Upper lobe of right lung (tissue), 1 donor: ENCODE results near the gene SDK2. TPM values are rescaled to one million over a fixed set of nuclear protein-coding genes. Genes with fewer than 3 reads are reported as not detected.

Experiments
- ATAC-seq: fragments of 200-7000 bp; cut with Tn5 transposase; one replicate; pipeline ENCODE4 v1.9.1; 2020; ENCODE audit warnings: mild to moderate bottlenecking, moderate library complexity
- DNase-seq: peaks from one replicate; pipeline ENCODE4 v3.0.0-alpha.2; 2020
- H3K27ac ChIP-seq: fragments of 200-600 bp; one replicate; pipeline ENCODE4 v1.8.0; 2022
- H3K27me3 ChIP-seq: fragments of 200-600 bp; one replicate; pipeline ENCODE4 v1.8.0; 2022; ENCODE audit warnings: mild to moderate bottlenecking
- H3K36me3 ChIP-seq: fragments of 200-600 bp; one replicate; pipeline ENCODE4 v1.8.0; 2022
- H3K4me1 ChIP-seq: fragments of 200-600 bp; one replicate; pipeline ENCODE4 v1.8.0; 2022
- H3K4me3 ChIP-seq: fragments of 200-600 bp; one replicate; pipeline ENCODE4 v1.8.0; 2022; ENCODE audit warnings: mild to moderate bottlenecking
- H3K9me3 ChIP-seq: fragments of 200-600 bp; one replicate; pipeline ENCODE4 v1.8.0; 2022
- intact Hi-C: fragments of 100-400 bp; cut with DNase I; formaldehyde crosslinking; loops from one replicate; pipeline ENCODE4 v1.11.0; 2022
- total RNA-seq: library from RNA; stranded (reverse); fragmentation: NEBNext Ultra II Directional; extraction: Animal tissue kit (Norgen Biotek cat#: 25700); gene quantifications from one replicate; pipeline ENCODE4 v1.2.1, GENCODE V29; 2021
- TF ChIP-seq, protein P1 (sequence below): fragments of 200-600 bp; IDR thresholded peaks from one replicate; pipeline ENCODE4 v1.8.0; 2022; ENCODE audit warnings: antibody characterized with exemption
- donor health status: DM: no; HTN: yes; CAD: no; lungs with severe emphysema.

SDK2 gene
- total RNA-seq, 1 donor from 2014 or later: 2.3 TPM

DNA sequence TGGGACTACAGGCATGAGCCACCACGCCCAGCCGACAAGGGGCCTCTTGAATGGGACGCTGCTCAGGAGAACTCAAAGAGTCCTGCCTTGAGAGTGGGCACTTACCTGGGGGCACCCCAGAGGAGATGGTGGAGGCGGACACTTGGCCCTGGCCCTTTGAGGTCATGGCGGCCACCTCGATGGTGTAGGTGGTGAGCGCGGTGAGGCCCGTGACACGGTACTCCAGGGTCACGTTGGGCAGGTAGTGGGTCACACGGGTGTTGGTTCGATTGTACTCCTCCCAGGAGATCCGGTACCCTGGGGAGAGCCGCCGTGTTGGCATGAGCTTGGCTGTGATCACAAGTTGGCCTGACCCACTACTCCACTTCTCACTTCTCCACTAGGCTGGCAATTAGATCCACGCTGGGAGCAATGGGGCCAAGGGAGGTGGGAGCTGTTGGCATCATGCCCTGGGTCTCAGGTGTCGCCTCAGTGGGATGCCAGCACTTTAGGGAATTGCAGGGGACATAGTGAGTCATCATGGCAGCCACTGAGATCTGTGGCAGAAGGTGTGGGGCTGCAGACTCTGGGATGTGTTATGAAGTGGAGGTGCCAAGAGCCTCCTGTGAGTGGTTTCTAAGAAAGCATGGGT lies 243.2 kb downstream of the SDK2 start:
- Histone ChIP-seq H3K4me1 (no peaks in the 10 kb centered on the region), H3K27ac (no peak overlapping the region), H3K36me3 (no peaks in the 10 kb centered on the region), H3K27me3 (no peaks in the 10 kb centered on the region), H3K4me3 (no peak overlapping the region), H3K9me3 (no peaks in the 10 kb centered on the region)
- TF ChIP-seq, protein P1, sequence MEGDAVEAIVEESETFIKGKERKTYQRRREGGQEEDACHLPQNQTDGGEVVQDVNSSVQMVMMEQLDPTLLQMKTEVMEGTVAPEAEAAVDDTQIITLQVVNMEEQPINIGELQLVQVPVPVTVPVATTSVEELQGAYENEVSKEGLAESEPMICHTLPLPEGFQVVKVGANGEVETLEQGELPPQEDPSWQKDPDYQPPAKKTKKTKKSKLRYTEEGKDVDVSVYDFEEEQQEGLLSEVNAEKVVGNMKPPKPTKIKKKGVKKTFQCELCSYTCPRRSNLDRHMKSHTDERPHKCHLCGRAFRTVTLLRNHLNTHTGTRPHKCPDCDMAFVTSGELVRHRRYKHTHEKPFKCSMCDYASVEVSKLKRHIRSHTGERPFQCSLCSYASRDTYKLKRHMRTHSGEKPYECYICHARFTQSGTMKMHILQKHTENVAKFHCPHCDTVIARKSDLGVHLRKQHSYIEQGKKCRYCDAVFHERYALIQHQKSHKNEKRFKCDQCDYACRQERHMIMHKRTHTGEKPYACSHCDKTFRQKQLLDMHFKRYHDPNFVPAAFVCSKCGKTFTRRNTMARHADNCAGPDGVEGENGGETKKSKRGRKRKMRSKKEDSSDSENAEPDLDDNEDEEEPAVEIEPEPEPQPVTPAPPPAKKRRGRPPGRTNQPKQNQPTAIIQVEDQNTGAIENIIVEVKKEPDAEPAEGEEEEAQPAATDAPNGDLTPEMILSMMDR: no peak
- intact Hi-C loops: no loop called here
- DNase-seq: no peak
- no peak for ATAC-seq

DNA sequence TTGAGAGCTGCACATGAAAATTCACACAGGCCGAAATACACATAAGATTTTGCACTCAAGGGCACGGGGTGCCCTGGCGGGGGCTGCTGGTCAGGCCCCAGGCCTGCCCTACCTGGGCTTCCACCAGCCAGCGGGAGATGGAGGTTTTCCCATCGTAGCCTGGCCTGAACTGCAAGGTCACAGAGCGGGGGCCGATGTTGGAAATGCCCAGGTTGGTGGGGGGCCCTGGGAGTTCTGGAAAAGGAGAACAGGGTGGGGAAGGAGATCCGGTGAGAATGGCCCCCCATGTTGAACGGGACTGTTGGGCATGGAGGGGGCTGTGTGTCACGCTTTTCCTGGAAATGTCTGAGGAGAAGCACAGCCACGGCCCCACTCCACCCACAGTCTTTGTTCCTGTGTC lies 245.2 kb downstream of the SDK2 start:
- H3K9me3 ChIP-seq: no peaks in the 10 kb centered on the region
- intact Hi-C loops: no loop called here
- DNase-seq: no peak
- H3K4me3 ChIP-seq: no peak overlapping the region
- ATAC-seq: no peak
- H3K27ac ChIP-seq: no peak overlapping the region
- H3K27me3 ChIP-seq: no peaks in the 10 kb centered on the region
- no peaks in the 10 kb centered on the region for H3K4me1 ChIP-seq
- no peaks in the 10 kb centered on the region for H3K36me3 ChIP-seq
- TF ChIP-seq, protein P1: no peak

DNA sequence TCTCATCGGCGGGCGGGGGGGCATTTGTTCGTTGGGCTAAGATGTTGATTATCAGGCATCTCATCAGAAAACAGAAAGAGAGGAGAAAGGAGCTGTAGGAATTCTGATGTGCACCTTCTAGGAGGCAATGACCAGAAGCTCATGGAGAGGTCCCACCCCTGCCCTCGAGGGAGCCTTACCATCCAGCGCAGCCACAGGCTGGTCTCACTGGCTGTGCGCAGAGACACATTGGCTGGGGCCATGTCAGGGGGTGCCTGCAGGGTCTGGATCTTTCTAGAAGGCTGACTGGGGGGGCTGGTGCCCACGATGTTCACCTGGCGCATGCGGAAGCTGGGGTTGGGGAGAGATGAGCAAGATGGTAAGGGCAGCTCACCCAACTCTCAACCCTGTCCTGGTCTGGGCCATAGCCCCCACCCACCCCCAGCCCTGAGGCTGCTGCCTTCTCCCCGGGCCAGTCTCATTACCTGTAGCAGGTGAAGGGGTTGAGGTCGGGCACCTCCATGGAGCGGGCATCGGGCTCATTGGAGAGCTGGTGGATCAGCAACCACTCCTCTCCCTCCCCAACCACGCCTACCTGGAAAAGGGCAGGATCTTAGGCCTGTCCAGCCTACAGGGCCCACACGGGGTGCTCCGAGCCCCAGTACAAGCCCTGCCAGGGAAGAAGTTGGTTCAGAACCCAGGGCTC lies 246.2 kb downstream of the SDK2 start:
- H3K27me3 ChIP-seq: no peaks in the 10 kb centered on the region
- DNase-seq (no peak), ATAC-seq (no peak)
- no peak overlapping the region for H3K4me3 ChIP-seq
- no peak overlapping the region for H3K27ac ChIP-seq
- H3K36me3 ChIP-seq: no peaks in the 10 kb centered on the region
- TF ChIP-seq, protein P1: no peak
- intact Hi-C loops: no loop called here
- H3K9me3 ChIP-seq: no peaks in the 10 kb centered on the region
- no peaks in the 10 kb centered on the region for H3K4me1 ChIP-seq

DNA sequence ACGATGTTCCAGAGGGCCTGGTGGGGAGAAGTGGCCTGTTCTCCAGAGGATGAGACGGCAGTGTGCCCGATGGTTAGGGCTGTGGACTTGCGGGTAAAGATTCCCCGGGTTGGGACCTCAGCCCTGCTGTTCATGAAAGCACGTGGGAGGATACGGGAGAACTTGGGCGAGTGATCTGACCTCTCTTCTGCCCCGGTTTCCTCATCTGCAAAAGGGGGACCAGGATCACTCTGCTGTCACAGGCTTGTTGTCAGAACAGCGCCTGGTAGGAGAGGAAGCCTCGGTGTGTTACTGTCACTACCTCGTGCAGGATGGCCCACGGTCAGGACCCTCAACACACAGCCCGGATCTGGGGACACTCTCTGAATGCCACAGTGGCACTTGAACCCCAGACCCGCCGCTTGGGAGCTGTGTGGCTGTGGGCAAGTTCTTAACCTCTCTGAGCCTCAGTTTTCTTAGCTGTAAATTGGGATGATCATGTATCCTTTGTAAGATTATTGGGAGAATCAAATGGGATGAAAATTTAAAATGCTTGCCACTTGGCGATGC lies 246.9 kb downstream of the SDK2 start:
- TF ChIP-seq, protein P1: no peak
- H3K9me3 ChIP-seq: no peaks in the 10 kb centered on the region
- H3K4me3 ChIP-seq: no peak overlapping the region
- no peak for DNase-seq
- no peak for ATAC-seq
- H3K27me3 ChIP-seq: no peaks in the 10 kb centered on the region
- H3K36me3 ChIP-seq: no peaks in the 10 kb centered on the region
- no peak overlapping the region for H3K27ac ChIP-seq
- intact Hi-C loops: no loop called here
- H3K4me1 ChIP-seq: no peaks in the 10 kb centered on the region

GRCh38 chr17:73396431-73397277 lies 247.6 kb downstream of the SDK2 start:
- ATAC-seq: no peak
- H3K36me3 ChIP-seq: no peaks in the 10 kb centered on the region
- no peak overlapping the region for H3K4me3 ChIP-seq
- no peak overlapping the region for H3K27ac ChIP-seq
- H3K4me1 ChIP-seq: no peaks in the 10 kb centered on the region
- TF ChIP-seq, protein P1: no peak
- no peaks in the 10 kb centered on the region for H3K9me3 ChIP-seq
- H3K27me3 ChIP-seq: no peaks in the 10 kb centered on the region
- intact Hi-C loops: no loop called here
- no peak for DNase-seq
